CD4-positive, alpha-beta memory T cell (primary cell): ENCODE results near the gene EPHA3. TPM values are rescaled to one million over a fixed set of nuclear protein-coding genes. Genes with fewer than 3 reads are reported as not detected.

Experiments
- CTCF ChIA-PET: fragments of 350-600 bp; sonication (Branson Sonifier 250); formaldehyde crosslinking; loops from one replicate; lab custom pipeline; 2021; ENCODE audit warnings: inconsistent platforms; ENCODE audit not compliant: partially characterized antibody; lab: Charles Lee
- POLR2A ChIA-PET: fragments of 350-600 bp; sonication (Branson Sonifier 250); formaldehyde crosslinking; loops from one replicate; lab custom pipeline; 2021; ENCODE audit not compliant: partially characterized antibody; lab: Charles Lee
- DNase-seq, 5 donors: peaks; one replicate each; pipeline versions ENCODE4 v3.0.0 to v3.0.0-alpha.2; 2020 to 2022; ENCODE audit warnings: mixed read lengths in 1 of 5
- H3K27ac ChIP-seq: one replicate; pipeline ENCODE4 v1.7.0; 2013; ENCODE audit warnings: low read depth, low read length
- H3K27me3 ChIP-seq: 2 replicates; pipeline ENCODE4 v1.7.0; 2013; ENCODE audit warnings: mild to moderate bottlenecking, low read length, moderate library complexity; ENCODE audit not compliant: insufficient read depth
- H3K36me3 ChIP-seq: 2 replicates; pipeline ENCODE4 v1.7.0; 2013; ENCODE audit warnings: mild to moderate bottlenecking, low read length, moderate library complexity; ENCODE audit not compliant: insufficient read depth
- H3K4me1 ChIP-seq: 2 replicates; pipeline ENCODE4 v1.7.0; 2013; ENCODE audit warnings: mild to moderate bottlenecking, low read length, moderate library complexity; ENCODE audit not compliant: insufficient read depth
- H3K4me3 ChIP-seq, 2 donors: one replicate each; pipeline ENCODE4 v1.7.0; 2013; ENCODE audit warnings: low read length in 2 of 2, mild to moderate bottlenecking in 1 of 2
- H3K9me3 ChIP-seq, 2 donors: one replicate each; pipeline ENCODE4 v1.7.0; 2013; ENCODE audit warnings: low read length in 2 of 2, control low read depth in 1 of 2; ENCODE audit not compliant: control insufficient read depth in 1 of 2
- H3K27ac Mint-ChIP-seq, 7 donors: one replicate each; pipeline ENCODE4 v1.8.0; 2020 to 2021; ENCODE audit warnings: mixed read lengths in 7 of 7, mild to moderate bottlenecking in 6 of 7, inconsistent platforms in 3 of 7, moderate library complexity in 3 of 7
- H3K27me3 Mint-ChIP-seq, 2 donors: one replicate each; pipeline ENCODE4 v1.8.0; 2020 to 2021; ENCODE audit warnings: mixed read lengths in 2 of 2
- H3K36me3 Mint-ChIP-seq, 2 donors: one replicate each; pipeline ENCODE4 v1.8.0; 2020 to 2021; ENCODE audit warnings: mixed read lengths in 2 of 2, inconsistent platforms in 1 of 2, mild to moderate bottlenecking in 1 of 2
- H3K4me1 Mint-ChIP-seq, 4 donors: one replicate each; pipeline ENCODE4 v1.8.0; 2020 to 2021; ENCODE audit warnings: mixed read lengths in 4 of 4, mild to moderate bottlenecking in 1 of 4
- H3K4me3 Mint-ChIP-seq, 8 donors: one replicate each; pipeline ENCODE4 v1.8.0; 2020 to 2021; ENCODE audit warnings: mixed read lengths in 8 of 8, mild to moderate bottlenecking in 7 of 8, moderate library complexity in 6 of 8, inconsistent platforms in 3 of 8
- H3K9me3 Mint-ChIP-seq, 8 donors: one replicate each; pipeline ENCODE4 v1.8.0; 2020 to 2021; ENCODE audit warnings: mixed read lengths in 8 of 8, mild to moderate bottlenecking in 5 of 8, inconsistent platforms in 3 of 8, moderate library complexity in 1 of 8
- intact Hi-C: fragments of 100-400 bp; cut with micrococcal nuclease; formaldehyde crosslinking; loops from one replicate; pipeline ENCODE4 v1.15.1; 2023
- polyA plus RNA-seq, 2 donors: library from polyadenylated mRNA; unstranded; fragments of 300-500 nt; fragmentation: Illumina TruSeq; gene quantifications; one replicate each; pipeline ENCODE4 v1.2.3, GENCODE V29; 2021
- total RNA-seq, 2 experiments: library from RNA; stranded (reverse); gene quantifications; one replicate each; pipeline ENCODE4 v1.2.3, GENCODE V29; 2021

Gene EPHA3
- total and polyA plus RNA-seq, 4 experiments from 2014 or later = not detected

DNA sequence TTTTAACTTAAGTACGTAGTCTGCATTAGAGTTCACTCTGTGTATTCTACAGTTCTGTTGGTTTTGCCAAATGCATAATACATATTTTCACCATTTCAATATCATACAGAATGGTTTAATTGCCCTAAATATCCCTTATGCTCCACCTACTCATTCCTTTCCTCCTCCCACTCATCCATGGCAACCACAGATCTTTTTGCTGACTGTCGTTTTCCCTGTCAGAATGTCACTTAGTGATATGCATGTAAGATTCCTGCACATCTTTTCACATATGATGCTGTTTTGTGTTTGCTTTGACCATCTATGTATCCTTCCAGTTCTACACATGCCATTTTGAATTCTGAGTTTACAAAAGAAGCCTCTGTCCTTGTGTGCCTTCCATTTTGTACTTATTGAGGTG is 36.7 kb downstream of the EPHA3 start:
- Histone ChIP-seq H3K4me1 (no peaks in the 10 kb centered on the region), H3K36me3 (no peaks in the 10 kb centered on the region), H3K9me3 (no peaks in the 10 kb centered on the region), H3K27ac (no peak overlapping the region), H3K27me3 (no peaks in the 10 kb centered on the region), H3K4me3 (no peak overlapping the region)
- peaks cover 0 to 5% (median 0%) of the 10 kb centered on the region in 8 donors for H3K9me3 Mint-ChIP-seq
- no peak for DNase-seq
- H3K4me1 Mint-ChIP-seq = no peaks in the 10 kb centered on the region
- POLR2A ChIA-PET = no interaction called here
- no peaks in the 10 kb centered on the region for H3K36me3 Mint-ChIP-seq
- H3K27ac Mint-ChIP-seq = no peak overlapping the region
- intact Hi-C loops = no loop called here
- no peaks in the 10 kb centered on the region for H3K27me3 Mint-ChIP-seq
- H3K4me3 Mint-ChIP-seq = no peak overlapping the region
- CTCF ChIA-PET = no interaction called here

DNA sequence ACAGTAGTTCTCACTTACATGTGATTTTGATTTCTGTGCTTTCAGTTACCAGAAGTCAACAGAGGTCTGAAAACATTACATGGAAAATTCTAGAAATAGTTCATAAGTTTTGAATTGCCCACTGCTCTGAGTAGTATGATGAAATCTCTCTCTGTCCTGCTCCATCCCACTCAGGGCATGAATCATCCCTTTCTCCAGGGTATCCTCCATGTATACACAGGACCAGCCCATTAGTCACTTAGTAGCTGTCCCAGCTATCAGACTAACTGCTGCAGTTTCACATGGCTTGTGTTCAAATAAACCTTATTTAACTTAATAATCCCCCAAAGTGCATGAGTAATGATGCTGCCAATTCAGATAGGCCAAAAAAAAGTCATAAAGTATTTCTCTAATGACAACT is 38.6 kb downstream of the EPHA3 start:
- H3K27ac ChIP-seq = no peak overlapping the region
- no peak overlapping the region for H3K4me3 ChIP-seq
- DNase-seq = no peak
- Mint-ChIP-seq H3K36me3 (no peaks in the 10 kb centered on the region), H3K4me1 (no peaks in the 10 kb centered on the region), H3K9me3 (peaks cover 0 to 5% (median 0%) of the 10 kb centered on the region in 8 donors), H3K4me3 (no peak overlapping the region), H3K27me3 (no peaks in the 10 kb centered on the region), H3K27ac (no peak overlapping the region)
- H3K4me1 ChIP-seq = no peaks in the 10 kb centered on the region
- no peaks in the 10 kb centered on the region for H3K27me3 ChIP-seq
- ChIA-PET CTCF (no interaction called here), POLR2A (no interaction called here)
- no peaks in the 10 kb centered on the region for H3K36me3 ChIP-seq
- no peaks in the 10 kb centered on the region for H3K9me3 ChIP-seq
- intact Hi-C loops = no loop called here

DNA sequence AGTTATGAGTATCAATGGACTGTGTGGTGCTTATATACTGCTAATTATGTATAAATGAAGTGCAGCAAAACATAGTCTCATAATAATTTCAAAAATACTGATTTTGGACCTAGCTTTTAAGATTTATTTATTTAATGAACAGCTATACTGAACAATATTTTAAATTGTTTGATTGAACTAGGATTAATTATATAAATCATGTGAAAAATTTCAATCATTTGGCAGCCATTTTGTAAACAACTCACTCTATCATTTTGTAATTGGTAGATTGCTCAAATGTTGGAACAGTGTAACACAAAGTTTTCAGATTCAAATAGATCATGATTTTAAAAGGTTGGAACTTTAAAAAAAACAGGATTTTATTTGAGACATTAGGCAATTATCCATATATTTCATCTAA is 47.0 kb downstream of the EPHA3 start:
- no peaks in the 10 kb centered on the region for H3K27me3 Mint-ChIP-seq
- no peak overlapping the region for H3K4me3 ChIP-seq
- CTCF ChIA-PET = no interaction called here

DNA sequence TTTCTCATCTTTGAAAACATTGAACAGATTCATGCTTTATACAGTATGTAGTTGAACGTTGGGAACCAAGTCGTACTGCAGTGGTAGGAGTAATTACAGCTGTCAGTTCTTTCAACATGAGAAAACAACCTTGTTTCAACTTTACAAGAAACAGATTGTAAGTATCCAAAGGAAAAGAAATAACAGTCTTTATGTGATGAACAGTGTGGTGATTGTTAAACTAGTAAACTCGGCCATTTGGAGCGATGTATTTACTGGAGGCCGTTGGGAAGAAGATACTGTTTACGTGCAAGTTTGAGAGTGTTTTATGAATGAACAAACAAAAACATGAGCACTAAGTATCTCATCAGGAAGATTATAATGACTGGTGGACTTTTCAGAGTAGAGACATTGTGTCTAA is 48.4 kb downstream of the EPHA3 start:
- H3K4me3 Mint-ChIP-seq = no peak overlapping the region
- no peaks in the 10 kb centered on the region for H3K36me3 ChIP-seq
- no peak overlapping the region for H3K27ac Mint-ChIP-seq
- no peaks in the 10 kb centered on the region for H3K4me1 ChIP-seq
- no peaks in the 10 kb centered on the region for H3K9me3 ChIP-seq
- intact Hi-C loops = no loop called here
- H3K27me3 Mint-ChIP-seq = no peaks in the 10 kb centered on the region
- H3K36me3 Mint-ChIP-seq = no peaks in the 10 kb centered on the region
- ChIA-PET CTCF (no interaction called here), POLR2A (no interaction called here)
- H3K27me3 ChIP-seq = no peaks in the 10 kb centered on the region
- no peak overlapping the region for H3K27ac ChIP-seq
- peaks cover 0 to 3% (median 0%) of the 10 kb centered on the region in 8 donors for H3K9me3 Mint-ChIP-seq
- H3K4me3 ChIP-seq = no peak overlapping the region
- no peaks in the 10 kb centered on the region for H3K4me1 Mint-ChIP-seq
- no peak for DNase-seq

More for the DNA sequence above, 47.0 kb downstream of the EPHA3 start:
- POLR2A ChIA-PET = no interaction called here
- no peak for DNase-seq
- Mint-ChIP-seq H3K9me3 (peaks cover 0 to 3% (median 0%) of the 10 kb centered on the region in 8 donors), H3K27ac (no peak overlapping the region), H3K4me3 (no peak overlapping the region), H3K36me3 (no peaks in the 10 kb centered on the region), H3K4me1 (no peaks in the 10 kb centered on the region)
- Histone ChIP-seq H3K36me3 (no peaks in the 10 kb centered on the region), H3K27me3 (no peaks in the 10 kb centered on the region), H3K27ac (no peak overlapping the region), H3K9me3 (no peaks in the 10 kb centered on the region), H3K4me1 (no peaks in the 10 kb centered on the region)
- intact Hi-C loops = no loop called here

DNA sequence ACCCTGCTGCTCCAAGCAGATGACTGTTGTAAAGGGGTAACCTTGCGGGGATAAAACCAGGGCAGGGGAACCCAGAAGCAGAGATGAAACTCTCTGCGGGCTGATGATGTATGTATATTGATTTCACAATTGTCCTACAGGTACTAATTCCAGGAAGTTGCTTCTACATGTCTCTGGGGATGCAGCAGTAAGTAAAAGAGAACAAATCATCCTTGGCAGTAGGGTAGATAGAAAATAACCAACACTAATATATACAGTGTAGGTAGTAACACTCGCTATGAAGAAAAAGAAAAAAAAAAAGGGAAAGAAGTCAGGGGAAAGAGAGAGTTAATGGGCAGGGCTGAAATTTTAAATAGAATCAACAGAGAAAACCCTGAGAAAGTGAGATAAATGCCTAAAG is 50.2 kb downstream of the EPHA3 start:
- ChIA-PET POLR2A (no interaction called here), CTCF (no interaction called here)
- peaks cover 0 to 5% (median 0%) of the 10 kb centered on the region in 8 donors for H3K9me3 Mint-ChIP-seq
- H3K27me3 Mint-ChIP-seq = no peaks in the 10 kb centered on the region
- no peak overlapping the region for H3K27ac Mint-ChIP-seq
- Histone ChIP-seq H3K27ac (no peak overlapping the region), H3K27me3 (no peaks in the 10 kb centered on the region), H3K4me1 (no peaks in the 10 kb centered on the region), H3K9me3 (no peaks in the 10 kb centered on the region), H3K36me3 (no peaks in the 10 kb centered on the region), H3K4me3 (no peak overlapping the region)
- no peak overlapping the region for H3K4me3 Mint-ChIP-seq
- no peaks in the 10 kb centered on the region for H3K36me3 Mint-ChIP-seq
- intact Hi-C loops = no loop called here
- DNase-seq = no peak
- H3K4me1 Mint-ChIP-seq = no peaks in the 10 kb centered on the region

DNA sequence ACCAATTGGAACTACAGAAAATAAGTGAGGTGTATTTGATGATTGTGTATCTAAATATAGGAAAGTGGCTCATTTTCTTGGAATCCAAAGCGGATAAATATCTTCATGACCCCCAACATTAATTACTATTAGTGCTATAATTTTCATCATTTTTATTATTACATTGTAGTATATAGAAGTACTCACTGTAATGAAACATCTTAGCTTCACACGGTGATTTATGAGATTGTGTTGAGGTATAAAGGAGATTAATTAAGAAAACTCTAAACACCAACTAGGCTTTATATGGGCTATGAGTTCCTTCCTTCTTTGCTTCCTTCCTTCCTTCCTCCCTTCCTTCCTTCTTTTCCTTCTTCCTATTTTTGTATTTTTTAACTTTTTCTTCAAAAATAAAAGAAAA is 52.2 kb downstream of the EPHA3 start:
- CTCF ChIA-PET = no interaction called here
- no peaks in the 10 kb centered on the region for H3K36me3 ChIP-seq
- no peak overlapping the region for H3K4me3 Mint-ChIP-seq
- H3K27ac ChIP-seq = no peak overlapping the region
- no peaks in the 10 kb centered on the region for H3K4me1 Mint-ChIP-seq
- no peaks in the 10 kb centered on the region for H3K27me3 Mint-ChIP-seq
- H3K9me3 ChIP-seq = no peaks in the 10 kb centered on the region
- H3K9me3 Mint-ChIP-seq = peaks cover 0 to 5% (median 0%) of the 10 kb centered on the region in 8 donors
- POLR2A ChIA-PET = no interaction called here
- H3K4me3 ChIP-seq = no peak overlapping the region
- H3K27ac Mint-ChIP-seq = no peak overlapping the region
- intact Hi-C loops = no loop called here
- H3K4me1 ChIP-seq = no peaks in the 10 kb centered on the region
- no peaks in the 10 kb centered on the region for H3K36me3 Mint-ChIP-seq
- DNase-seq = no peak
- no peaks in the 10 kb centered on the region for H3K27me3 ChIP-seq

DNA sequence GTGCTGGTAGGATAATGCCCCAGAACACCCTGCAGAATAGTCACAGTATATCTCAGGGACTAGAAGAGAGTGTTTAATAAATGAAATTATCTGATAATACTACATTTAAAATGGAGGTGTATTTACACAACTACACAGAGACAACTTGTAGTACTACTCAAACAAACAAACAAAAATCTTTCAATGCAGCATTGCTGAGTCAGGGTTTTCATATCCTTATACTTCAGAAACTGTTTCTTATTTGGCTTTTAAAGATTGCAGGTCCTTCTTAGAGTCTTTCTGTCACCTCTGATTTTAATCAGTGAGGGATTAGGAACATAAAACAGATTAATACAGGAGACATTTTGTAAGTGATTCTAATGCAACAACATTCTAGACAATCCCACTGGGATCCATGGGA is 57.4 kb downstream of the EPHA3 start:
- Mint-ChIP-seq H3K36me3 (no peaks in the 10 kb centered on the region), H3K27me3 (no peaks in the 10 kb centered on the region), H3K4me3 (no peak overlapping the region), H3K9me3 (peaks cover 0 to 5% (median 0%) of the 10 kb centered on the region in 8 donors), H3K4me1 (no peaks in the 10 kb centered on the region), H3K27ac (no peak overlapping the region)
- DNase-seq = no peak
- no peaks in the 10 kb centered on the region for H3K9me3 ChIP-seq
- POLR2A ChIA-PET = no interaction called here
- H3K4me3 ChIP-seq = no peak overlapping the region
- CTCF ChIA-PET = no interaction called here
- no peaks in the 10 kb centered on the region for H3K36me3 ChIP-seq
- H3K4me1 ChIP-seq = no peaks in the 10 kb centered on the region
- H3K27ac ChIP-seq = no peak overlapping the region
- intact Hi-C loops = no loop called here
- H3K27me3 ChIP-seq = no peaks in the 10 kb centered on the region

DNA sequence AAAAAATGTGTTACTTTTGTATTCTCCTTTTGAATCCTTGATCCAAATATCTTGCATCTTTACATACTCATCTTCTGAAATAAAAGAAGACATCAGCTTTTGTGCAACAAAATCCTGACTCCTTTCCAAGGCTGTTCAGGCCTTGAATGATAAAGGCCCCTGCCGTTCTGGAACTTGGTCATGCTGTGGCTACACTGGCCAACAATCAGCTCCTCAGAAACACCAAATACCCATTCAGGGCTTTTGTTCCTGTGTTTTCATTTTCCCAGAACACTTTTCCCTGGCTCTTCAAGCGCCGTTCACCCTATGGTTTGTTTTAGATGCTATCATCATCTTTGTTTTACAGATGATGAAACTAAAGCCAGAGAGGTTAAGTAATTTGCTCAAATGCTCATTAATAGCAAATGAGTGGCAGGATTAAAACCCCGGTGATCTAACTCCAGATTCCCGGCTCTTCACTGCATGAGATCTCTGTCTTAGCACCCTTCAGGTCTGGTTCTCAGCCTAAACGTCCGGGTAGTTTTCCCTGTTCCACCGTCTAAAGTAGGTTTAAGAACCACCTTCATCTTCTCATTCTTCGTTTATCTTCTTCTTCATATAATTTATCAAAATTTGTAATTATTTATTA is 58.3 kb downstream of the EPHA3 start:
- intact Hi-C loops = no loop called here
- Mint-ChIP-seq H3K9me3 (peaks cover 0 to 5% (median 0%) of the 10 kb centered on the region in 8 donors), H3K27me3 (no peaks in the 10 kb centered on the region), H3K4me3 (no peak overlapping the region), H3K4me1 (no peaks in the 10 kb centered on the region), H3K27ac (no peak overlapping the region), H3K36me3 (no peaks in the 10 kb centered on the region)
- Histone ChIP-seq H3K4me1 (no peaks in the 10 kb centered on the region), H3K36me3 (no peaks in the 10 kb centered on the region), H3K27ac (no peak overlapping the region), H3K4me3 (no peak overlapping the region), H3K9me3 (no peaks in the 10 kb centered on the region), H3K27me3 (no peaks in the 10 kb centered on the region)
- ChIA-PET CTCF (no interaction called here), POLR2A (no interaction called here)
- no peak for DNase-seq
